Prostate gland (tissue), 2 donors: Measurements from ENCODE around the gene S100Z.

Experiments used
- CTCF ChIP-seq, 4 experiments: fragments of 200-600 bp in 2 of 4; fragments of 450-650 bp in 2 of 4; sonication (generic) in 2 of 4; IDR thresholded peaks; 1 replicate in 3 of 4; 2 replicates in 1 of 4; pipeline ENCODE4 v1.5.1; 2016 to 2019; ENCODE audit warnings: antibody characterized with exemption in 4 of 4, mild to moderate bottlenecking in 2 of 4, moderate library complexity in 2 of 4
- POLR2A ChIP-seq: fragments of 450-650 bp; IDR thresholded peaks from one replicate; pipeline ENCODE4 v1.6.1; 2016; ENCODE audit warnings: antibody characterized with exemption, mild to moderate bottlenecking
- POLR2AphosphoS5 ChIP-seq: sonication (generic); formaldehyde crosslinking; IDR thresholded peaks from one replicate; pipeline ENCODE4 v1.6.1; 2017; ENCODE audit warnings: antibody characterized with exemption

GRCh38 chr5:76941000-76941399, 91.2 kb downstream of the S100Z start:
- TF ChIP-seq CTCF (IDR thresholded peaks at IDR 0.05) (no peak), POLR2A (no peak), POLR2AphosphoS5 (no peak)
